Right lobe of liver (tissue), 4 donors: ENCODE measurements around the gene CR2.

Experiments
- CTCF ChIP-seq, 4 donors: fragments of 200-600 bp in 3 of 4; fragments of 450-650 bp in 1 of 4; IDR thresholded peaks; one replicate each; pipeline versions ENCODE4 v1.5.1 to v1.8.0; 2016 to 2022; ENCODE audit warnings: antibody characterized with exemption in 4 of 4, mild to moderate bottlenecking in 2 of 4
- POLR2A ChIP-seq: fragments of 450-650 bp; IDR thresholded peaks from one replicate; pipeline ENCODE4 v1.6.1; 2017; ENCODE audit warnings: antibody characterized with exemption, mild to moderate bottlenecking
- donor health status: DM: no; HTN: no; CAD: no.
- donor health status: DM: no; HTN: no; CAD: no.
- donor health status: DM: no; HTN: yes; CAD: no.

- no peak for TF ChIP-seq CTCF (IDR thresholded peaks at IDR 0.05)
- no peak for TF ChIP-seq POLR2A
These were observed 9.4 kb downstream of the CR2 start for GRCh38 chr1:207463571-207463970.
